NB4 (cell line): ENCODE measurements around the gene SLC35F5.

ENCODE experiments used
- CTCF ChIP-seq: IDR thresholded peaks from one replicate; pipeline ENCODE4 v1.5.1; 2012; ENCODE audit warnings: low read depth, low read length
- MAX ChIP-seq: IDR thresholded peaks from 2 replicates; pipeline ENCODE4 v1.6.1; 2011; ENCODE audit warnings: low read depth, low read length
- MYC ChIP-seq: IDR thresholded peaks from 2 replicates; pipeline ENCODE4 v1.6.1; 2011; ENCODE audit warnings: low read depth, low read length
- POLR2A ChIP-seq: IDR thresholded peaks from 2 replicates; pipeline ENCODE4 v1.6.1; 2011; ENCODE audit warnings: mild to moderate bottlenecking; ENCODE audit not compliant: insufficient read length; ENCODE audit errors: extremely low read depth

GRCh38 chr2:113712941-113713340 lies 43.5 kb downstream of the SLC35F5 start:
- no peak for TF ChIP-seq POLR2A
- TF ChIP-seq CTCF: no peak
- TF ChIP-seq MAX: no peak
- TF ChIP-seq MYC: no peak
